DOHH2 (cell line): ENCODE measurements around the gene PATJ.

Experiments
- EZH2phosphoT487 ChIP-seq: fragments of 200-600 bp; sonication (generic); IDR thresholded peaks from 2 replicates; pipeline ENCODE4 v1.6.1; 2017; ENCODE audit warnings: borderline replicate concordance, mild to moderate bottlenecking, antibody characterized with exemption, low read length, moderate library complexity, mixed read lengths
- TF ChIP-seq, protein P1 (sequence below): fragments of 200-600 bp; sonication (generic); IDR thresholded peaks from one replicate; pipeline ENCODE4 v1.5.1; 2014; ENCODE audit warnings: antibody characterized with exemption, mild to moderate bottlenecking, low read depth, low read length; ENCODE audit not compliant: poor library complexity, severe bottlenecking

DNA sequence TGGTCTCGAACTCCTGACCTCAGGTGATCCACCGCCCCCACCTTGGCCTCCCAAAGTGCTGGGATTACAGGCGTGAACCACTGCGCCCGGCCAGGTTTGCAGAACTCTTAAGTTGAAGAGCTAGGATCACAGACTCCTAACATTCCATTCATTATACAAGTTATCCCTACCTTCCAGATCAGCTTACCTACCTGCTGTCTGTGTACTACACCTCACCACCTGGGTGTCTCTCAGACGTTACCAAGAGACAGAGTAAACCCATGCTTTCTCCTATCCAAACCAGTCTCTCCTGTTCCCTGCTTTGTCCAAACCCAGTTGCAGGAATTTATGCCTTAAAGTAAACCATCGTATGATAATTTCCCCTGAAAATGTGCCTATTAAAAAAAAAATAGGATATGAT is 329.4 kb downstream of the PATJ start:
- TF ChIP-seq, protein P1, sequence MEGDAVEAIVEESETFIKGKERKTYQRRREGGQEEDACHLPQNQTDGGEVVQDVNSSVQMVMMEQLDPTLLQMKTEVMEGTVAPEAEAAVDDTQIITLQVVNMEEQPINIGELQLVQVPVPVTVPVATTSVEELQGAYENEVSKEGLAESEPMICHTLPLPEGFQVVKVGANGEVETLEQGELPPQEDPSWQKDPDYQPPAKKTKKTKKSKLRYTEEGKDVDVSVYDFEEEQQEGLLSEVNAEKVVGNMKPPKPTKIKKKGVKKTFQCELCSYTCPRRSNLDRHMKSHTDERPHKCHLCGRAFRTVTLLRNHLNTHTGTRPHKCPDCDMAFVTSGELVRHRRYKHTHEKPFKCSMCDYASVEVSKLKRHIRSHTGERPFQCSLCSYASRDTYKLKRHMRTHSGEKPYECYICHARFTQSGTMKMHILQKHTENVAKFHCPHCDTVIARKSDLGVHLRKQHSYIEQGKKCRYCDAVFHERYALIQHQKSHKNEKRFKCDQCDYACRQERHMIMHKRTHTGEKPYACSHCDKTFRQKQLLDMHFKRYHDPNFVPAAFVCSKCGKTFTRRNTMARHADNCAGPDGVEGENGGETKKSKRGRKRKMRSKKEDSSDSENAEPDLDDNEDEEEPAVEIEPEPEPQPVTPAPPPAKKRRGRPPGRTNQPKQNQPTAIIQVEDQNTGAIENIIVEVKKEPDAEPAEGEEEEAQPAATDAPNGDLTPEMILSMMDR, result no peak
- TF ChIP-seq EZH2phosphoT487, result no peak
